IPS-NIHi7 (cell line): ENCODE measurements around the gene FNBP1.
"Not testable (repeated sequence)": the region's sequence is repeated elsewhere in the genome, so short reads cannot be mapped to it uniquely, and the experiment has no call there.

Source experiments
- DNase-seq: peaks from one replicate; pipeline ENCODE4 v3.0.0; 2012; ENCODE audit warnings: mixed read lengths; ENCODE audit errors: extremely low spot score

Gene FNBP1

GRCh38 chr9:129890718-129891299 is 152.2 kb downstream of the FNBP1 start:
- not testable (repeated sequence) for DNase-seq

DNA sequence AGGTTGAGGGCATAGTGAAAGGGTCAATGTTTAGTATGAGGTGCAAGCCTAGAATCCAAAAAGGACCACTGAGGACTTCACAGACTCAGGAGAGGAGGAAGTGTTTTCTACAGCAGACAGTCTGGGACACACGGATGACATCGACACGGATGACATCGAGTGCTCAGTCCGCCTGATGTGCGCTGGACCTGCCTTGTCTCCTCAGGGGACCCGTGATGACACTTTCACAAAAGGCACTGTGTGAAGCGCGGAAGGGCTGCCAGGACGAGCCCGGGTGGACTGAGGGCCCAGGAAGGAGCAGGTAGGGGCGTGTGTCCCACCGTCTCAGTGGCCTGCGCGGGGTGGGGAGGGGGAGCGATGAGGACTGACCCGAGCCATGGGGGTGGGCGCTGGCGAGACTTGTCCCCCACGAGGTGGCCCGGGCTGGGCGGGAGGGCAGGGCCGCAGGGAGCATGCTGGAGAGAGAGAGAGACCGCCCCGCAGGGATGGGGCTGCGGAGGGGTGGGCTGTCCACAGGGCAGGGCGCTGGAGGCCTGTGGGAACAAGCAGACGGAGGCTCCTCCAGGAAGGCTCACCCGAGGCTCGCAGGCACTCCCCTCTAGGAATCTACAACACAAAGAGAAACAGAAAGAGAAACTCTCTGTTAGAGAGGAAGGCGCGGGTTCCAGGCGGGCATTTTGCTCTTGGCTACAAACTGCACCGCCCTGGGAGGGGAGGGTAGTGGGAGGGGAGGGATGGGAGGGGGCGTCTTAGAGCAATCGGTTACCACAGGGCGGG is 152.9 kb downstream of the FNBP1 start:
- peak; percentile 77 for DNase-seq

DNA sequence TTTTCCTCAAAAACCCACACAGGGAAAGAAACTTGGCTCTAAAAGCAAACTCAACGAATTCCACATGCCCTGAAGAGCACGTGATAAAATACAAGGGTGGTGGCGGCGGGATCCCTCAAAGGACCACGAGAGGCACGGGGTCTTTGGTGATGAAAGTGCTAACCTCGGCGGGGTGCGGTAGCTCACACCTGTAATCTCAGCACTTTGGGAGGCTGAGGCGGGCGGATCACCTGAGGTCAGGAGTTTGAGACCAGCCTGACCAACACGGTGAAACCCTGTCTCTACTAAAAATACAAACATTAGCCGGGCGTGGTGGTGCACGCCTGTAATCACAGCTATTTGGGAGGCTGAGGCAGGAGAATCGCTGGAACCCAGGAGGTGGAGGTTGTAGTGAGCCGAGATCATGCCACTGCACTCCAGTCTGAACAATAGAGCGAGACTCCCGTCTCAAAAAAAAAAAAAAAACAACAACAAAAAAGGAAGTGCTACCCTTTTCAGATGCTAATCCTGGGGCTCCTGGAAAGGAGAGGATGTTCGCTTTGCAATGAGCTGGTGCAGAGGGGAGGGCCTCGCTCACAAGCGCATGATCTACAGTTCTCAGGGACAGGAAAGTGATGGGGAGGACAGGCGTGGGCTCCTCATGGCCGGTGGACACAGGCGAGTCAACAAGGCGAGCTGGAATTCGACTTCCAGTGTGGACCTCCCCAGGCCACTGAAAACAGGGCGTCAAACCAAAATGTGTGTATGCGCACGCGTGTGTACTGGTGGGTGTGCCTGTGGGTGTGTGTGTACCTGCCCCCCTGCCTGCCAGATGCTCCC is 153.7 kb downstream of the FNBP1 start:
- DNase-seq, result no peak

- no peak for DNase-seq
Observed at GRCh38 chr9:129888293-129889121, 154.5 kb downstream of the FNBP1 start.

- no peak for DNase-seq
Observed at GRCh38 chr9:129887334-129888292, 155.4 kb downstream of the FNBP1 start.

- no peak for DNase-seq
Observed at GRCh38 chr9:129886226-129887174, 156.5 kb downstream of the FNBP1 start.

DNA sequence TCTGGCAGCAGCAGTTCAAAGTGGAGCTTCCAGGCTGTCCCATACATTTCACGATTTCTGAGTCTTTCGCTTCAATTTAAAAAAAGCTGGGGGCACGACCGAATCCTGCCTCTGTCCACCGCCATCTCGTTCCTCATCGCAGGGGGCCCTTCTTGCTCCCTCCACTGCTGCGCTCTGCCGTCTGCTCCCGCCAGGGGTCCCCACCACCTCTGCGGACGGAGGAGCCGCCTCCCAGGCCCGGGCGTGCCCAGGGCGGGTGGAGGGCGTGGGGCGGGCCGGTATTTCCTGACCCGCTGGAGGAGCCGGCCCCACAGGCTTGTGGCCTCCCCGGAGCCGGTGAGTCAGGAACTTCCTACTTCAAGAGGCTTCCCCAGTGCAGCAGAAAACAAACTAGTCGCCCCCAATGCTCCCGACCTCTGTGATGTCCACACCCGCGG is 157.3 kb downstream of the FNBP1 start:
- peak; percentile 87 for DNase-seq

DNA sequence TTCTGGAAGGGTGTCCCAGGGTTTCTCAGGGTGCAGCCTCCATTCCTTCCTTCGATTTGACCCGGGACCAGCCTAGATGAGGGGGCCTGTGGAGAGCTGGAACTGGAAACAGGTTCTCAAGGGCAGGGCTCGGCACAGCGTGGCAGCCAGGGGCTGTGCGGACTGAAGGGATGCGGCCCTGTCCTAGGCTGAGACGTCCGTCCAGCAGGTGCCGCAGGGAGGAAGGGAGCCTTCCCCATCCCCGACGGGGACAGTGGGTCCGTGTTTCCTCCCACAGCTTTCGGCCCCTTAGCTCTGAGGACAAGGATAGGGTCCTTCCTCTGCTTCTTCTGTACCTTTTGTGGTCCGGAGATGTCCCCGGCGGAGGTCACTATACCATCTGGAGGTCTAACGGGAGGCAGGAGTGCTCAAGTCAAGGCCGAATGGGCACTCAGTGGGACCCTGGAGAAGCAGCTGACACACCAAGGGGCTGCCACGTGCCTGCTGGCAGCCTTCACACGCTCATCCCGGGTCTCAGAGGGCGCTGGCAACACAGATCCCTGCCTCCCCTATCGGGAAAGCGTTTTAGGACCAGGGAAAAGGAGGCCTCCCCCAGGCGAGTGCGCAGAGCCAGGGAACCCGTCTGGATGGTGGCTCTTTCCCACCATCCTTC is 157.8 kb downstream of the FNBP1 start:
- no peak for DNase-seq

DNA sequence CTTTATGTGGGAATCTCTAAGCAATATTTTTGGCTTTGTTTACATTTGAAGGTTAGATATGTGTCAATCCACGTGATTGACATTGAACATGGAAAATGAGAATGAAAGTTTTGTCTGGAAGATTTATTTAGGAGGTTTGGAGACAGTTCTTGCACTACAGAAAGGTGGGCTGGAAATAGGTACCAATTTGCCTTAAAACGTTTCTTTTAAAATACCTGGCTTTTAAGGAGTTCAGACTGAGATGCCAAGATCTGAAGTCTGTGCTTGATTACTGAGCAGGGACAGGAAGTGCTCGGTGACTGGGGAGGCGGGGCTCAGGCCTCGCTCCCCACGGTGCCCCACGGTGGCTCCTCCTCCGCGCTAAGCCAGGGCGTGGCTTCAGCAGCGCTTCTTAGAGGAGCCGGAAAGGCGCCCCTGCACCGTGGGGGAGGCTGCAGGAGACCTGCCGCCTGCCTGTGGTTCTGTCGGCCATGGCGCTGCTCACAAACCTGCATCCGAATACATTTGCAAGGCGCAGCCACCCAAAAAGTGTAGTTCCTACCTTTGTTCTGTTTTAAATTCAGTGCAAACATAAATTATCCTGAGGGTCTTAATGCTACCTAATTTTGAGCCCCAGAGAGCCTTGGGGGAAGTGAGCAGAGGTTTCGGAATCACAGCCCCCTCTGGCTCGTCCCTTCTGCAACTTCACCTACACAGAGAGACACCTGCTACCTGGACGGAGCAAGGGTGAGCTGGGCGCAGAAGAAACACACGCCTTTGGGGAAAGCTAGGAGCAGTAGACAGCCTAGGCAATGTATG is 158.6 kb downstream of the FNBP1 start:
- peak; percentile 95 for DNase-seq

DNA sequence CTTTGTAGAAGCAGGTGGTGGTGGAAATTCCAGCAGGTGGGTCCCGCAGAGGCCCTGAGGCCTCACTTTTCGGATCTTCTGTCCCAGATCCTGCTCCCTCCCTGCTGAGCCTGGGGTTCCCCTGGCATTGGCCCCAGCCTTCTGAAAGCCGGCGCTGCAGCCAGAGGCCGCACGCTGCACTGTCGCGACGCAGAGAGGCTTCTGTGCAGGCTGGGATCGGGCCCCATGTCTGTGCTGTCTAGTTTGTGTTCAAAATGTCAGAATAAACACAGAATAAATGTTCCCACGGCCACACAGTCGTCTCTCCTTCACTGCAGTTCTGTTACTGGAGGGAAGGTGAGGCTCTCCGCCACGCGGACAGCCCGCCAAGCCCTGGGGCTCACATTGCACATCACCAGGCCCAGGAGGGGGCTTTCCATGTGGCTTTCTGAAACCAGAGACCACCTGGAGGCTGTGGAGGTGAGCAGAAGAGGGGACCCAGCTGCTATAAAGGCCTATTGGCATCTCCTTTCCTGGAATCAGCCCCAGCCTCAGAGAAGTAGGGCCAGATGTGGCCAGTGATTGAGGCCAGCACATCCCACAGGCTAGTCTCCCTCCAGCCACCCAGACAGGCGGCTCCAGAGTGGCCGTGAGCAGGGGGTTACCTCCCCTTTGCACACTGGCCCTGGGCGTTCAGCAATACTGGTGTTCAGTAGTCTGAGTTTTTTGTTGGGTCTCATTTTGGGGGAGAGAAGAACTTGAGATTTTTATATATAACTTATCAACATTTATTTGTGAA is 161.3 kb downstream of the FNBP1 start:
- DNase-seq, result no peak

DNA sequence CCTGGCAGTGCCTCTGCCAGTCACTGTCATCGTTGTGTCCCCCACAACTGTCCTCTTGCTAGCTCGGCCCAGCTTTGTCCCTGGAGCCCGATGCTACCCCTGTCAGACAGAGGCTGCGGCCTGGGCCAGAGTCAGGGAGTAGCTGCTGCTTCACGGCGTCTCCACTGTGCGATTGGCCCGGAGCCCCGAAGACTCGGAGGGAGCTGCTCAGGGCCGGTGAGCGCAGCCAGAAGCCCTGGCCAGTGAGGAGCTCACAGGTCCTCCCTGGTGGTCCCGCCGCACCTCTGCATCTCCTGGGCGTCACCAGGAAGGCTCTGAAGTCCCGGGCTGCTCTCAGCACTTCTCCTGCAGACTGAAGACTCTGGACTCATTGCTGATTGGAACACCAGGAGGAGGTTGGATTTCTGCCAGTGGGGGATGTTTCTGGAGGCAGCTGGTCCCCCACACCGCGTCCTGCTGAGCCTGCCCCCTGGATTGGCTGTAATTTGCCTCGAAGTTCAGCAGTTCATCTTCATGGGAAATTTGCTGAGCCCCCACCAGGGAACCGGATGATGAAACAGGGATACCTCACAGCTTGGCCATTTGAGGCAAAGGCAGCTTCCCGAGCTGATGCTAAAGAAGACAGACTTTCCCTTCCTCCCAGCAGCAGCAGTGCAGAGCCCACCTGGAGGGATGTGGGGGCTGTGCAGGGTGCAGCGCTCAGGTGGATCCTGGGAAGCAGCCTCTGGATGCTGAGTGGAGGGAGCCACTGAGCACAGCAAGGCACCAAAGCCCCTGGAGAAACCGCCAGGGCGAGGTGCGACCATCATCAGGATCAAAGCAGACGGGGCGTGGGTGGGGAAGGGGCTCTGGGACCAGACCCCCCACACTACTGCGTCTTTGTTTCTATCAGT is 162.1 kb downstream of the FNBP1 start:
- no peak for DNase-seq

- DNase-seq, result no peak
Observed at GRCh38 chr9:129879991-129880653, 162.9 kb downstream of the FNBP1 start.

- no peak for DNase-seq
Observed at GRCh38 chr9:129879103-129879699, 163.8 kb downstream of the FNBP1 start.

DNA sequence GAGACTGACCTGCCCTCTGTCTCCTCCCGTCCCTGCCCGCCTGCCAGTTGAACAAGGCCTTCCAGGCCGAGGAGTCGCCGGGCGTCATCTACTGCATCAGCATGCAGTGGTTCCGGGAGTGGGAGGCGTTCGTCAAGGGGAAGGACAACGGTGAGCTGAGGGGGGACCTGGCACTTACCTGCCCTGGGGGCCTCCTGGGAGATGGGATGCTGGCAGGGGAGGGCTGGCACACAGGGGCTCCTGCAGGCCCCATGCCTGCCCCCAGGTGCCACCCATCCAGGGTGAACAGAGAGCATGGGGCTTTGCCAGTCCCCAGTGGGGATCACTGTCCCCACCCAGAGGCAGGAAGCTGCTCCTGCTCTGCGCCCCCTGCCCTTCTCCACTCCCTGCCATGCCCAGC is 164.7 kb downstream of the FNBP1 start:
- DNase-seq, result no peak

- no peak for DNase-seq
Observed at GRCh38 chr9:129876815-129877214, 166.2 kb downstream of the FNBP1 start.
